DOHH2 (cell line): Measurements from ENCODE around the gene C9orf153.

ENCODE experiments used
- EZH2phosphoT487 ChIP-seq: fragments of 200-600 bp; sonication (generic); IDR thresholded peaks from 2 replicates; pipeline ENCODE4 v1.6.1; 2017; ENCODE audit warnings: borderline replicate concordance, mild to moderate bottlenecking, antibody characterized with exemption, low read length, moderate library complexity, mixed read lengths
- TF ChIP-seq, protein P1 (sequence below): fragments of 200-600 bp; sonication (generic); IDR thresholded peaks from one replicate; pipeline ENCODE4 v1.5.1; 2014; ENCODE audit warnings: antibody characterized with exemption, mild to moderate bottlenecking, low read depth, low read length; ENCODE audit not compliant: poor library complexity, severe bottlenecking

DNA sequence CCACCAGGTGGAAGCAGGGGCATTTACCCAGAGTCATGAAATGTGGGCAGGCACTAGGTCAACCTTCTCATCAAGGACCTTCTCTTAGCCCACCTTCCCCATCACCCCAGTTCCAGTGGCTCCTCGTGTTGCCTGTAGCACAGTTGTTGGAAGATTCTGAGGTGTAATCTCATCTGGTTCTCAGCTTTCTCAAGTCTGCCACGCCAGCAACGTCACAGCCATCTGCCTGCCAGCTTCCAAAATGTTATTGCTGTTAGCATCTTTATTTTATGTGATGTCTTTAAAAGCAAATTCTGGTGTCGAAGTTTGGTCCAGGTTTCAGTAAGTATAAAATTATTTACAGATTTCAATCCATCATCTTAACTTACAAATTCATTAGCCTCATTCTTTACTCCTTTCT lies 10.7 kb downstream of the C9orf153 start:
- TF ChIP-seq, protein P1, sequence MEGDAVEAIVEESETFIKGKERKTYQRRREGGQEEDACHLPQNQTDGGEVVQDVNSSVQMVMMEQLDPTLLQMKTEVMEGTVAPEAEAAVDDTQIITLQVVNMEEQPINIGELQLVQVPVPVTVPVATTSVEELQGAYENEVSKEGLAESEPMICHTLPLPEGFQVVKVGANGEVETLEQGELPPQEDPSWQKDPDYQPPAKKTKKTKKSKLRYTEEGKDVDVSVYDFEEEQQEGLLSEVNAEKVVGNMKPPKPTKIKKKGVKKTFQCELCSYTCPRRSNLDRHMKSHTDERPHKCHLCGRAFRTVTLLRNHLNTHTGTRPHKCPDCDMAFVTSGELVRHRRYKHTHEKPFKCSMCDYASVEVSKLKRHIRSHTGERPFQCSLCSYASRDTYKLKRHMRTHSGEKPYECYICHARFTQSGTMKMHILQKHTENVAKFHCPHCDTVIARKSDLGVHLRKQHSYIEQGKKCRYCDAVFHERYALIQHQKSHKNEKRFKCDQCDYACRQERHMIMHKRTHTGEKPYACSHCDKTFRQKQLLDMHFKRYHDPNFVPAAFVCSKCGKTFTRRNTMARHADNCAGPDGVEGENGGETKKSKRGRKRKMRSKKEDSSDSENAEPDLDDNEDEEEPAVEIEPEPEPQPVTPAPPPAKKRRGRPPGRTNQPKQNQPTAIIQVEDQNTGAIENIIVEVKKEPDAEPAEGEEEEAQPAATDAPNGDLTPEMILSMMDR = no peak
- no peak for TF ChIP-seq EZH2phosphoT487
